ENCODE data around the gene UXT.

DNA sequence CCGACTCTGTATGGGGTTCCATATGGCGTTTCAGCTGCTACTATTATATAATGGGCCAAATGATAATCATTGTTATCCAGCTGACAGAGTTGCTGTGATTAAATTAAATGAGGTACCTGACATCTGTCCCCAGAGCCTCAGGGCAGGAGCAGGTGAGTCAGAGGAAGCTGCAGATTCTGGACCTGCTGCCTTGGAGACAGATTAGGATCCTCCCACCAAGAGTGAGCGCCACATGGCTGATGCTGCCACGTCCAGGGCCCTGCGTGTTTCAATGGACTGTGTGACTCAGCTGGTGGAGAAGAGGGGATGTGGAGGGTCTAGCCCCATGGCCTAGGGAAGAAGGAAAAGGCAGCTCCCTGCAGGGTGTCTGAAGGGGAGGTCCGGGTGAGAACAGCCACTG lies 28.3 kb upstream of the UXT start:
- TF ChIP-seq, protein P1, sequence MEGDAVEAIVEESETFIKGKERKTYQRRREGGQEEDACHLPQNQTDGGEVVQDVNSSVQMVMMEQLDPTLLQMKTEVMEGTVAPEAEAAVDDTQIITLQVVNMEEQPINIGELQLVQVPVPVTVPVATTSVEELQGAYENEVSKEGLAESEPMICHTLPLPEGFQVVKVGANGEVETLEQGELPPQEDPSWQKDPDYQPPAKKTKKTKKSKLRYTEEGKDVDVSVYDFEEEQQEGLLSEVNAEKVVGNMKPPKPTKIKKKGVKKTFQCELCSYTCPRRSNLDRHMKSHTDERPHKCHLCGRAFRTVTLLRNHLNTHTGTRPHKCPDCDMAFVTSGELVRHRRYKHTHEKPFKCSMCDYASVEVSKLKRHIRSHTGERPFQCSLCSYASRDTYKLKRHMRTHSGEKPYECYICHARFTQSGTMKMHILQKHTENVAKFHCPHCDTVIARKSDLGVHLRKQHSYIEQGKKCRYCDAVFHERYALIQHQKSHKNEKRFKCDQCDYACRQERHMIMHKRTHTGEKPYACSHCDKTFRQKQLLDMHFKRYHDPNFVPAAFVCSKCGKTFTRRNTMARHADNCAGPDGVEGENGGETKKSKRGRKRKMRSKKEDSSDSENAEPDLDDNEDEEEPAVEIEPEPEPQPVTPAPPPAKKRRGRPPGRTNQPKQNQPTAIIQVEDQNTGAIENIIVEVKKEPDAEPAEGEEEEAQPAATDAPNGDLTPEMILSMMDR (IDR thresholded peaks at IDR 0.05): no peak
- no peak for TF ChIP-seq POLR2A (IDR thresholded peaks at IDR 0.05)
